ENCODE measurements around the gene CEMIP.

GRCh38 chr15:81000144-81000623, 221.0 kb downstream of the CEMIP start:
- TF ChIP-seq CTCF (conservative IDR thresholded peaks at IDR 0.05; ENCODE audit: low read length) (no peak), EZH2phosphoT487 (IDR thresholded peaks at IDR 0.05; ENCODE audit: borderline replicate concordance, low read depth, low read length) (no peak)

Data from OCI-LY7 (cell line).